HG03066 (cell line): Measurements from ENCODE around the gene TCL1A.

Experiments
- ATAC-seq: cut with Tn5 transposase; IDR thresholded peaks from one replicate; pipeline ENCODE4 v1.9.1; 2021; ENCODE audit warnings: low read depth; ENCODE audit not compliant: unreplicated experiment

Gene TCL1A

DNA sequence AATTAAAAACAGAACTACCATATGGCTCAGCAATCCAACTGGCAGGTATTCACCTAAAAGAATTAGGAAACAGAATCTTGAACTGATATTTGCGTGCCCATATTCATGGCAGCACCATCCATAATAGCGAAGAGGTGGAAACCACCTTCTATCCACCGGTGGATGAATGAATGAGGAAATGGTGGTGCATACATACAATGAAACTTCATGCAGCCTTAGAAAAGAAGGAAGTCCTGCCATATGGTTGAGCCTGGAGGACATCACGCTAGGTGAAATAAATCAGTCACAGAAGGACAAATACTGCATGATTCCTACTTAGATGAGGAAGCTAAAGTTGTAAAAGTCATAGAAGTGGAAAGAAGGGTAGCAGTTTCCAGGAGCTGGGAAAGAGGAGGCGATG, 6.6 kb downstream of the TCL1A start:
- no peak for ATAC-seq

DNA sequence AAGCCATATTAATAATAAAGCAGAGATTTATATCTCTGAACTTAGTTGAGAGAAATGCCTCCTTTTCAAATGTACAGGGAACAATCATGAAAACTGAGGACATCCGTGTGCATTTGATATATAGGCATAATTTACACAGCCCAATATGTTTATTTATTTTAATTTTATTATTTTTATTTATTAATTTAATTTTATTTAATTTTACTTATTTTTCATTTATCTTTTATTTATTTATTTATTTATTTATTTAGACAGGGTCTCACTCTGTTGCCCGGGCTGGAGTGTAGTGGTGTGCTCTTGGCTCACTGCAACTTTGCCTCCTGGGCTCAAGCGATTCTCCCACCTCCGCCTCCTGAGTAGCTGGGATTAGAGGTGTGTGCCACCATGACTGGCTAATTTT, 8.4 kb downstream of the TCL1A start:
- ATAC-seq = no peak

DNA sequence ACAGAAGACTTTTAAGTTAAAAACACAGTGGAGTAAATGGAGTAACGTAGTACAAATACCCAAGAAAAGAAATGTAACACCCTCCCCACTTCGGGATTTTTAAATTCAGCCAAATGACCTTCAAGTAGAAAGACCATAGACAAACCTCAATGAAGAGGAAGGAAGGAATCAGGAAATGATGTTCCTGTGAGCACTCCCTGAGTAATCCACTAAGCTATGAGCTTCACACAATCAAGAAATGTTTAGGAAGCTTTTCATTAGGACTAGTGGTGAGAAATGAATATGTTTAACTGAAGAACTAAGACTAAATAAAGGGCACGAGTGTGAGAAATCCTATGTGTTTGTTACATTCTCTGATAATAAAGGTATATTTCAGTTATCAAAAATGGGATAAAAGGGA, 10.1 kb downstream of the TCL1A start:
- no peak for ATAC-seq

- ATAC-seq = no peak
These were observed 10.6 kb downstream of the TCL1A start for GRCh38 chr14:95703341-95703740.

DNA sequence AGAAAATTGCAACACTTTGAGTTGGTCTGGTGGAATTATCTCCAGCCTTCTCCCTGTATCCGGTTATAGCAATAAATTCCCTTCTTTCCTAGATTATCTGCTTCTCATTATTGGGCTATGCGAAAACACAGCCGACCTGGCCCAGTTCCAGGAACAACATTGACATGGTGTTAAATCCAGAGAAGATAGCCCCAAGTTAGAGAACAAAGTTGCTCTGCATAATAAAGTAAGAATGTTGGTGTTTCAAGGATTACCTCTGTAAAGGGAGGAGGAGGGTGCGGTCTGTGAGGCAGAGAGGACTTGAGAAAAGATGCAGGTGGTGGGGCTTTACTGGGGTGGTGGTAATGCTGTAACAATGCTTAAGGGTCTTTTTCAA, 12.1 kb downstream of the TCL1A start:
- no peak for ATAC-seq

GRCh38 chr14:95700221-95700976, 13.5 kb downstream of the TCL1A start:
- no peak for ATAC-seq

DNA sequence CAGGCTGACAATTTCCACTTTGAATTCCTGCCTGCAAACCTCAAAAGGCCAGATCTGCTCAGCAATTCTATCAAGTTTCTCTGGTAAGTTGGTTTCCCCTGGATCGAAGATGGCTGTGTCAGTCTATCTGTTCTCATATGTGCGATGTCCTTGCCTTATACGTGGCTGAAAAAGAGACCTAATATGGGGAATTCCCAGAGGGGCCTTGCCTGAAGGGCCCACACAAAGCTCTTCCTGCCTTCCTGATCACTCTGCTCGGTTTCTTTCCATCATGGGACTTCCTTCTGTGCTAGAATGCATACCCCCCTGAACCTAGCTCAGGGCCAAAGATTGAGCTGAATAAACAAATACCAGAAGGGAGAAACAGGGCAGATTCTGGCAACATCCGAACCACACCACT, 14.5 kb downstream of the TCL1A start:
- ATAC-seq = no peak

DNA sequence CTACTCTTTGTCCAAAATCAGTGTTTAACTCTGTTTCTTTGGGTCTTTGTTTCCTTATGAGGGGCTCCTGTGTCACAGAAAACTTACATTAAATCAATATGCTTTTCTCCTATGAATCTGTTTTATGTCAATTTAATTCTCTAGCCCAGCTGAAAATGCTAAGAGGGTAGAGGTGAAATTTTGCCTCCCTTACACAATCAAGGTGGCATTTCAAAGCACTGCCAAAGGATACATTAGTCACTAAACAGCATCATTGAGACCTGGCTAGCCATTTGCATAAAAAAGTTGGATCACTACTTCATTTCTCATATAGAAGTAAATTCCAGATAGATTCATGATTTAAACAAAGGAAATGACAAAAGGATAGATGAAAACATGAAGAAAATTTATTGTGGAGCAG, 15.6 kb downstream of the TCL1A start:
- ATAC-seq = no peak

- peak; percentile 58 for ATAC-seq
These were observed 16.2 kb downstream of the TCL1A start for GRCh38 chr14:95697764-95698163.

DNA sequence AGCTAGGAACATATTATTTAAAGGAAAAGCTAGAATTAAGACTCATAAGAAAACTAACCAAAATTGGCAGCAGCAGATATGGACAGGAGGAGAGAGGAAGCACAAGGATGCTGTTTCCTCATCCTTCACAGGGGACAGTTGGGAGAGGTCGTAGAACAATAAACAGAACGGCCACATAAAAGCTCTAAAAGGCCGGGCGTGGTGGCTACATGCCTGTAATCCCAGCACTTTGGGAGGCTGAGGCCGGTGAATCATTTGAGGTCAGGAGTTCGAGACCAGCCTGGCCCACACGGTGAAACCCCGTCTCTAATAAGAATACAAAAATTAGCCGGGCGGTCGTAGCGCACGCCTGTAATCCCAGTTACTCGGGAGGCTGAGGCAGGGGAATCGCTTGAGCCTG, 17.2 kb downstream of the TCL1A start:
- no peak for ATAC-seq

DNA sequence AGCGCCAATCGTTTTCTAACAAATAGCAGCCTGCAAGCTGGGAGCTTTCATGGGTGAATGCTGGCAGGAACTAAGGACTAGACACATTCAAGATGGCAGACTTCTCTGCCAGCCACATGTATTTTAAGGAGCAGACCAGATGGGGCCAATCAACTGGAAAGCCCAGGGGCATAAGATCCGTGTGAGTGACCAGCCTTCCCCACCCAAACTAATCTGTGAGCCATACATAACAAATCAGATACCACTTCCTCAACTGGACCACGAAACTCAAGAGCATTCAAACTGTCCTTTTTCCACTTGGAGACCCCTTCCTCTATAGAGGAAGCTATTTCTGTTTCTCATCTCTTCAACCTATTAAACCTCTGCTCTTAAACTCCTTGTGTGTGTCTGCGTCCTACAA, 18.0 kb downstream of the TCL1A start:
- ATAC-seq = no peak

DNA sequence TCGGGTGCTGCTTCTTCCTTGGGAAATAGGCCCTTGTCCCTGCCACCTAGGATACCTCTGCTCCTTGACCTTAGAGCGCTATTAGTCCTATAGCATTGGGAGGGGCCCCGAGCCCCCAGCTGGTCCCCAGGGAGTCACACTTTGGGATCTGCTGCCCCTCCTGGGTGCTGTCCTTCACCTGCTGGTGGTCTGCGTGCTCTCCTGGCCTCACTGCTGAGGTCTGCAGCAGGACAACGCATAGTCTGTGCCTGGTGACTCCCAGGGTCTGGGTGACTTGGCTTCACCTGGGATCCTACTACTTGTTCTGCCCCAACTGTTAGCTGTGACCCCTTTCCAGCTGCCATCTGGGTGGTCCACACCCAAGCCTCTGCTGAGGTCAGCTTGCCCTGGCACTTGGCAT, 18.9 kb downstream of the TCL1A start:
- ATAC-seq = no peak

DNA sequence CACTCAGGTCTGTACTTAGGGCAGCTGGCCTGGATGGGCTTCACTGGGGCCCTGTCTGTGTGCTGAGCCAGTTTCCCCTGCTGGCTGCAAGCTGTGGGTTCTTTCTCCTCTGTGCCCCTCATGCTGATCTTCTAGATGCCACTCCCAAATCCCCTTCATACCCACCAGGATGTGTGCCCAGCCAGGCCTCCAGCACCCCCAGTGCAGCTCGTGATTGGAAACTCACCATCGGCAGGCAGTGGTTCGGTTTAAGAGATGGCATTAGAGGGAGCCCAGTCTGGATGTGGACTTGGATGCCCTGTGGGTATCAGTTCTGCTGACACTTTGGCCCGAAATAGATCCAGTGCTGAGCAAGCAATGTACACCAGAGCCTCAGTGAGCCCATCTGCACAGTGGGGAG, 21.8 kb downstream of the TCL1A start:
- no peak for ATAC-seq

GRCh38 chr14:95691591-95691990, 22.3 kb downstream of the TCL1A start:
- ATAC-seq = no peak

GRCh38 chr14:95690815-95691214, 23.1 kb downstream of the TCL1A start:
- no peak for ATAC-seq

GRCh38 chr14:95689441-95689840, 24.5 kb downstream of the TCL1A start:
- no peak for ATAC-seq

- ATAC-seq = no peak
These were observed 27.0 kb downstream of the TCL1A start for GRCh38 chr14:95686935-95687334.

- no peak for ATAC-seq
These were observed 27.7 kb downstream of the TCL1A start, which contains the start of gene TCL1B for GRCh38 chr14:95685978-95686922. TSS of gene TCL1B (plus strand) at chr14:95686426. CDS start at chr14:95686468, 42 bp downstream.

DNA sequence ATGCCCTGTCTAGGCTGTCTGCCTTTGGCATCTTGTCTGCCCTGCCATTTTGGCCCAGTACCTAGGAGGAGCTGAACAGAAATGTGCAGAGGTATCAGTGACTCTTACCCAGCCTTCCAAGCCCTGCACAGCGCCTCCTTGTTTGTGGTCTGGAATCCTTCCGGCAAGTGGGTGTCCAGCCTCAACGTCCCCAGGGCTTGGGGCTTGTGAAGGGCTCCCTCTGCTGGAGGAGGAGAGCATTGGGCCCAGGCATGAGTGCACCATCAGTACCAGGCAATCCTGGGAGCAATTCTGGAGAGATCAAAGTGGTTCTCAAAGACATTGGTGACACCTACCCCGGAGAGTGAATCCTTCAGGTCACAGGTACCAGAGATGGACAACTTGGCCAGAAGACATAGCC, 30.1 kb downstream of the TCL1A start:
- ATAC-seq = no peak

DNA sequence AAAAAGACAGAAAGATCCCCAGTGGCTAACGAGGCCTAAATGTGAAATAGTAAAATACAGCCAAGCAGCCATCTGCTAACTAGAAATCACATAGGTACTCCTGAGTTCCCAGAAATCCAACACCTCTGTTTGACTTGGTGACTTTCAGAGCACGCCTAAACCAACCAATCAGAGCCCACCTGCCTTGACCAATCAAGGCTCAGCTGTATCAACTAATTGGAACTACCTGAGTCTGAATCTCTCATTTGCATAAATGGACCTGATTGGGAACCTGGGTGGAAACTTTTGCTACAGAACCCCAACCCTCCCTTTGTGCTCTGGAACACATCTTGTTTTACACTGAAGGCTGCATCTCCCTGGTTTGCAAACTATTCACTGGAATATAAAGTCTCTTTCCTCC, 32.8 kb downstream of the TCL1A start:
- ATAC-seq = no peak

DNA sequence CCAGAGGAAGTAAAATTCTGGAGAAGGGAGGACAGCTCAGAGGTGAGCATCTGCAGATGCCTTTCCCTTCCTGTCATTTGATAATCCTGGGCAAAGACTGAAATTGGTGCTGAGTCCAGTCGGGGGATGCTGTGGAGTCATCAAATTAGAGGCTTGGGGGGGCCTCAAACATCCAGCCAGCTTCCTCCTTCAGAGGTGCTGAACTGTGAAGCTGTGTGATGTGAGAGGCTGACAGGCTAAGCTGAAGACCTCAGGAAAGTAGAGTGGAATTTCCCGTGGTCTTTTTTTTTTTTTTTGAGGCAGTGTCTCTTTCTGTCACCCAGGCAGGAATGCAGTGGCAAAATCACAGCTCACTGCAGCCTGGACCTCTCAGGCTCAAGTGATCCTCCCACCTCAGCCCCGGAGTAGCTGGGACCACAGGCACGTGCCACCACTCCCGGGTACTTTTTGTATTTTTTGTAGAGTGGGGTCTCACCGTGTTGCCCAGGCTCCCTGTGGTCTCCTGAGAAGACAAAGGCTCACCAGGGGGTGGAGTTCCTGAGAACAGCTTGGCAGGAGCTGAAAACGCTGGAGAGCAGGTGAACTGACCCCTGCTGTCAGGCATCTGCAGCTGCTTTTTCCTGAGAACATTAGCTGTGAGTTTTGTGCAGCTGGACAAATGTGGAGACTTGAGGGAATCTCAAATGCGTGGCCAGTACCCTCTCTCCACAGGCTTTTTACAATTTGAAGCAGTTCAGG, 33.8 kb downstream of the TCL1A start:
- peak; percentile 49 for ATAC-seq
